Stimulated activated CD4-positive, alpha-beta T cell treated with anti-CD3 and anti-CD28 coated beads, Interleukin-1b, Interleukin-23, amount 100 ng/mL, for 1 hour (primary cell): ENCODE measurements around the gene STAT5B.
"Not testable (repeated sequence)": the region's sequence is repeated elsewhere in the genome, so short reads cannot be mapped to it uniquely, and the experiment has no call there.

Experiments used
- DNase-seq, 2 donors: peaks; one replicate each; pipeline ENCODE4 v3.0.0-alpha.2; 2020; ENCODE audit warnings: low read depth in 2 of 2

Gene STAT5B

GRCh38 chr17:42268236-42268635, 8.0 kb downstream of the STAT5B start:
- no peak for DNase-seq

- DNase-seq = no peak
Measured at GRCh38 chr17:42266918-42267766, 9.0 kb downstream of the STAT5B start.

- DNase-seq = no peak
Measured at GRCh38 chr17:42266462-42266861, 9.7 kb downstream of the STAT5B start.

GRCh38 chr17:42264366-42264765, 11.8 kb downstream of the STAT5B start:
- DNase-seq = not testable (repeated sequence)

- DNase-seq = no peak
Measured at GRCh38 chr17:42260318-42260717, 15.9 kb downstream of the STAT5B start.

- no peak for DNase-seq
Measured at GRCh38 chr17:42255445-42255844, 20.7 kb downstream of the STAT5B start.

- DNase-seq = no peak
Measured at GRCh38 chr17:42253578-42253977, 22.6 kb downstream of the STAT5B start.

GRCh38 chr17:42252597-42253550, 23.3 kb downstream of the STAT5B start:
- no peak for DNase-seq

- no peak for DNase-seq
Measured at GRCh38 chr17:42251115-42251514, 25.1 kb downstream of the STAT5B start.

GRCh38 chr17:42249681-42250446, 26.3 kb downstream of the STAT5B start:
- no peak for DNase-seq

- DNase-seq = peak in 1 of 2 donors; percentile 56
Measured at GRCh38 chr17:42248351-42249179, 27.6 kb downstream of the STAT5B start.

- no peak for DNase-seq
Measured at GRCh38 chr17:42247734-42248133, 28.5 kb downstream of the STAT5B start.

GRCh38 chr17:42246515-42246914, 29.7 kb downstream of the STAT5B start:
- DNase-seq = no peak

GRCh38 chr17:42245183-42245582, 31.0 kb downstream of the STAT5B start:
- DNase-seq = not testable (repeated sequence)

GRCh38 chr17:42244116-42244515, 32.1 kb downstream of the STAT5B start:
- not testable (repeated sequence) for DNase-seq

GRCh38 chr17:42243493-42243982, 32.7 kb downstream of the STAT5B start:
- DNase-seq = no peak

GRCh38 chr17:42241871-42242270, 34.3 kb downstream of the STAT5B start:
- DNase-seq = no peak

- DNase-seq = not testable (repeated sequence)
Measured at GRCh38 chr17:42240863-42241262, 35.3 kb downstream of the STAT5B start.

- DNase-seq = no peak
Measured at GRCh38 chr17:42240201-42240600, 36.0 kb downstream of the STAT5B start.

GRCh38 chr17:42239576-42239975, 36.6 kb downstream of the STAT5B start:
- not testable (repeated sequence) for DNase-seq

GRCh38 chr17:42236760-42237159, 39.4 kb downstream of the STAT5B start:
- no peak for DNase-seq
